Natural killer cell (primary cell): ENCODE results near the gene PLPPR2. TPM values are rescaled to one million over a fixed set of nuclear protein-coding genes. Genes with fewer than 3 reads are reported as not detected.

Experiments
- ATAC-seq, 3 donors: fragments of 150-1000 bp in 2 of 3; fragments of 200-7000 bp in 1 of 3; cut with Tn5 transposase; 1 replicate in 1 of 3; 2 replicates in 2 of 3; pipeline ENCODE4 v1.10.0; 2021; ENCODE audit warnings: mild to moderate bottlenecking in 2 of 3, moderate library complexity in 2 of 3
- DNase-seq, 2 donors: peaks; one replicate each; pipeline versions ENCODE4 v3.0.0 to v3.0.0-alpha.2; 2013 to 2021; ENCODE audit warnings: mixed read lengths in 1 of 2
- H3K27ac ChIP-seq: one replicate; pipeline ENCODE4 v1.5.1; 2013; ENCODE audit warnings: mild to moderate bottlenecking, low read length
- H3K27me3 ChIP-seq: one replicate; pipeline ENCODE4 v1.6.1; 2013; ENCODE audit warnings: low read length; ENCODE audit not compliant: control insufficient read depth, insufficient read depth
- H3K36me3 ChIP-seq: one replicate; pipeline ENCODE4 v1.6.1; 2013; ENCODE audit warnings: low read length; ENCODE audit not compliant: control insufficient read depth, insufficient read depth
- H3K4me1 ChIP-seq: one replicate; pipeline ENCODE4 v1.6.1; 2013; ENCODE audit warnings: low read length; ENCODE audit not compliant: control insufficient read depth, insufficient read depth
- H3K4me3 ChIP-seq: one replicate; pipeline ENCODE4 v1.5.1; 2013; ENCODE audit warnings: low read length
- H3K9me3 ChIP-seq: one replicate; pipeline ENCODE4 v1.6.1; 2013; ENCODE audit warnings: low read length; ENCODE audit not compliant: control insufficient read depth, insufficient read depth
- H3K27ac Mint-ChIP-seq, 2 donors: one replicate each; pipeline ENCODE4 v1.8.0; 2022; ENCODE audit warnings: mild to moderate bottlenecking in 2 of 2, mixed read lengths in 2 of 2, moderate library complexity in 1 of 2
- H3K27me3 Mint-ChIP-seq, 2 donors: one replicate each; pipeline ENCODE4 v1.8.0; 2022; ENCODE audit warnings: low read depth in 2 of 2, mixed read lengths in 2 of 2
- H3K36me3 Mint-ChIP-seq: one replicate; pipeline ENCODE4 v1.8.0; 2022; ENCODE audit warnings: mixed read lengths
- H3K4me1 Mint-ChIP-seq, 2 donors: one replicate each; pipeline ENCODE4 v1.8.0; 2022; ENCODE audit warnings: mixed read lengths in 2 of 2
- H3K4me3 Mint-ChIP-seq: one replicate; pipeline ENCODE4 v1.8.0; 2022; ENCODE audit warnings: mild to moderate bottlenecking, moderate library complexity, mixed read lengths
- H3K9me3 Mint-ChIP-seq, 2 donors: one replicate each; pipeline ENCODE4 v1.8.0; 2022; ENCODE audit warnings: mixed read lengths in 2 of 2
- WGBS: methylation state at CpG from one replicate; pipeline ENCODE4 v1.1.7; 2013; ENCODE audit warnings: missing lambda C conversion rate; ENCODE audit not compliant: insufficient coverage; 5-methylcytosine and 5-hydroxymethylcytosine counted together
- intact Hi-C: fragments of 100-400 bp; cut with micrococcal nuclease; formaldehyde crosslinking; loops from one replicate; pipeline ENCODE4 v1.14.2; 2022
- total RNA-seq, 4 donors: library from RNA; stranded (reverse); fragments of 120-200 nt in 1 of 4; gene quantifications; one replicate each; pipeline versions ENCODE4 v1.2.3 to v1.2.4, GENCODE V29; 2013 to 2022
- TF ChIP-seq, protein P1 (sequence below): fragments of 200-600 bp; IDR thresholded peaks from one replicate; pipeline ENCODE4 v1.8.0; 2022; ENCODE audit warnings: antibody characterized with exemption

PLPPR2 gene
- total RNA-seq, 3 donors from 2014 or later (not counting 1 experiment from before 2014, with no cell fraction given) = 13.3 to 21.1 (median 16.1) TPM

DNA sequence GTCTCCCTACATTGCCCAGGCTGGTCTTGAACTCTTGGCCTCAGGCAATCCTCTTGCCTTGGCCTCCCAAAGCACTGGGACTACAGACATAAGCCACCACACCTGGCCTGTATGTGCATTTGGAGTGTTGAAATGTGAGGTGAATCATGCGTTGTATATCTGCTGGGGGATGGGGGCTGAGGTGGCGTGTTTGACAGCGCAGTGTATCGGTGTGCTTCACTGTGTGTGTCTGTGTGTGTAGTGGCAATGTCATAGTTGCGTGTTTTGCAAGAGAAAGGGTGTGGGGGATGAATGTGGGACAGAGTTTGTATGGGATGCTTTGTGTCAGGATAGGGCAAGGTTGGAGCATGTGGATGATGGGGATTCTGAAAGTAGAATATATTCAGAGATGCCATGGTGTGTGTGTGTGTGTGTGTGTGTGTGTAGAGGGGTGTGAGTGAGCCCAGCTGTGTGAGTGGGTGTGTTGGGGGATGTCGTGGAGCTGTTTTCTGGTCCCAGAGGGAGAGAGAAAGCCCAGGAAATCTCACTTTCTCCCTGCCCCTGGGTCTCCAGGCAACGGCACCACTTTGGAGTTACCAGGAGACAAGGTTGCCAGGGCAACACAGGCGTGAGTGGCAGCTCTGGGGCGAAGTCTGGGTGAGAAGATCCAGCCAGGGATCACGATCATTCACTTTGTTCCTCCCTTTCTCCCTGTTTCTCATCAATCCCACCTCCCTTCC is 18.1 kb downstream of the PLPPR2 start:
- H3K9me3 Mint-ChIP-seq = no peaks in the 10 kb centered on the region
- H3K27me3 Mint-ChIP-seq = no peaks in the 10 kb centered on the region
- WGBS = 60% methylated on average over 10 of the region's 10 CpGs
- no peaks in the 10 kb centered on the region for H3K9me3 ChIP-seq
- no peak for DNase-seq
- TF ChIP-seq, protein P1, sequence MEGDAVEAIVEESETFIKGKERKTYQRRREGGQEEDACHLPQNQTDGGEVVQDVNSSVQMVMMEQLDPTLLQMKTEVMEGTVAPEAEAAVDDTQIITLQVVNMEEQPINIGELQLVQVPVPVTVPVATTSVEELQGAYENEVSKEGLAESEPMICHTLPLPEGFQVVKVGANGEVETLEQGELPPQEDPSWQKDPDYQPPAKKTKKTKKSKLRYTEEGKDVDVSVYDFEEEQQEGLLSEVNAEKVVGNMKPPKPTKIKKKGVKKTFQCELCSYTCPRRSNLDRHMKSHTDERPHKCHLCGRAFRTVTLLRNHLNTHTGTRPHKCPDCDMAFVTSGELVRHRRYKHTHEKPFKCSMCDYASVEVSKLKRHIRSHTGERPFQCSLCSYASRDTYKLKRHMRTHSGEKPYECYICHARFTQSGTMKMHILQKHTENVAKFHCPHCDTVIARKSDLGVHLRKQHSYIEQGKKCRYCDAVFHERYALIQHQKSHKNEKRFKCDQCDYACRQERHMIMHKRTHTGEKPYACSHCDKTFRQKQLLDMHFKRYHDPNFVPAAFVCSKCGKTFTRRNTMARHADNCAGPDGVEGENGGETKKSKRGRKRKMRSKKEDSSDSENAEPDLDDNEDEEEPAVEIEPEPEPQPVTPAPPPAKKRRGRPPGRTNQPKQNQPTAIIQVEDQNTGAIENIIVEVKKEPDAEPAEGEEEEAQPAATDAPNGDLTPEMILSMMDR = no peak
- H3K36me3 Mint-ChIP-seq = no peaks in the 10 kb centered on the region
- ATAC-seq = no peak
- no peaks in the 10 kb centered on the region for H3K27me3 ChIP-seq
- peaks cover 31% of the 10 kb centered on the region for H3K4me1 ChIP-seq
- no peaks in the 10 kb centered on the region for H3K36me3 ChIP-seq
- intact Hi-C loops = loop anchor here (10.0 kb wide), 1 partner anchor 131 kb away; the partner anchor contains the start of gene ZNF653
- H3K4me1 Mint-ChIP-seq = peaks cover 6% of the 10 kb centered on the region in 2 donors
- no peak overlapping the region for H3K27ac ChIP-seq
- H3K4me3 Mint-ChIP-seq = no peak overlapping the region
- H3K27ac Mint-ChIP-seq = no peak overlapping the region
- no peak overlapping the region for H3K4me3 ChIP-seq

DNA sequence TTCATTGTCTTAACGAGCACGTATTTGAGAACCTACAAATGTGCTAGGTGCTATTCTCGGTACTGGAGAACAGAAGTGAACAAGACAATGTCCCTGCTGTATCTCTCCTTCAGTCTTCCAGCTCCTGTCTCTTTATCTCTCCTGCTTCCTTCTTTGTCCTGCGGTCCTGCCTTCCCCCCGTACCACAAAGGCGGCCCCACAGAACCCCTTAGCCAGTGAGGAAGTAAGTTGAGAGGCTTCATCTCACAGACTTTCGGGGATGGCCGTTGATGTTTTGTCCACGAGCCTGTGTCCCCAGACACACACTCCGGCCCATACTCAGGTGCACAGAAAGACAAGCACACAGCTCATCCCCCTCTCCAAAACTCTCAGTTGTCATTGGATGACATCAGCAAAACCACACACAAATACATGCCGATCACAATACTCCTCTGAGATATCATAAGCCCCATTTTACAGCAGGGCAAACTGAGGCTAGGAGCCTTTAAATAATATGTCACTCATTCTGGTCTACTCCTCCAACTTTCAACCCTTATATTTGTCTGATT is 18.7 kb downstream of the PLPPR2 start:
- Mint-ChIP-seq H3K27ac (no peak overlapping the region), H3K4me1 (peaks cover 6% of the 10 kb centered on the region in 2 donors), H3K9me3 (no peaks in the 10 kb centered on the region), H3K4me3 (no peak overlapping the region), H3K27me3 (no peaks in the 10 kb centered on the region), H3K36me3 (no peaks in the 10 kb centered on the region)
- Histone ChIP-seq H3K36me3 (no peaks in the 10 kb centered on the region), H3K27me3 (no peaks in the 10 kb centered on the region), H3K4me1 (peaks cover 31% of the 10 kb centered on the region), H3K4me3 (peak overlapping the region; percentile 84), H3K9me3 (no peaks in the 10 kb centered on the region), H3K27ac (peak overlapping the region; percentile 94)
- intact Hi-C loops = loop anchor here (2.0 to 10.0 kb wide), 3 partner anchors 19 to 131 kb away; partner anchors contain the start of genes ODAD3, PLPPR2, PRKCSH and ZNF653
- WGBS = 9% methylated on average over 11 of the region's 11 CpGs
- TF ChIP-seq, protein P1 = no peak
- DNase-seq (no peak), ATAC-seq (no peak)

DNA sequence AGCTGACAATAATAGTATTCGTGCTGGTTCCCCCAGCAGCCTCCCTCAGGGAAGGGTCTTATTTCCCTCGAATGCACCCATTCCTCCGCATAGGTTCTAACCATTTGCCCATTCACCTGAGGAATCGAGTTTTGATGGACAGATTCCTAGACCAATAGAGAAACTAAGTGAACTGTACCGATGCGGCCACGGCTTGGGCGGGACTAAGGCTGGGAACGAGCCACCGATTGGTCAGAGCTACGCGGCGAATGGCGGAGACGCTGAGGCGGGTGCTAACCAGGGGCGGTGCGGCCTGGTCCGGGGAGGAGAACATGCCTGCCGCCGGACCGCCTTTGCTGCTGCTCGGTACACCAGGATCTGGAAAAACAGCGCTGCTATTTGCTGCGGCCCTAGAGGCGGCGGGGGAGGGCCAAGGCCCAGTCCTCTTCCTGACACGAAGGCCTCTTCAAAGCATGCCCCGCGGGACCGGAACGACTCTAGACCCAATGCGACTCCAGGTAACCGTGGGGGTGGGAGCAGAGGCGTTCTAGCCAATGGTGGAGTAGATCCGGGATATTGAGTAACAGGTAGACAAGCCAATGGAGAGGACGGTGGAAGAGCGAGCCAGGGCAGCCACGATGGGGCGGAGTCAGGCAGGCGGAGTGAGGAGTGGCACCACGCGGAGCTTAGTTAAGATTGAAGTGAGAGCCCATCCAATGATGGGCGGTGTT is 19.4 kb downstream of the PLPPR2 start, which contains the start of gene SWSAP1:
SWSAP1 (plus strand) TSS at position 234 of the 710 bp plus-strand sequence; CDS start at position 249, 15 bp downstream.
- under 1% methylated on average over 44 of the region's 44 CpGs for WGBS
- no peaks in the 10 kb centered on the region for H3K27me3 Mint-ChIP-seq
- Histone ChIP-seq H3K36me3 (no peaks in the 10 kb centered on the region), H3K9me3 (no peaks in the 10 kb centered on the region), H3K4me1 (peaks cover 31% of the 10 kb centered on the region), H3K27me3 (no peaks in the 10 kb centered on the region), H3K4me3 (peak within 1 kb of the TSS; percentile 84), H3K27ac (peak within 1 kb of the TSS; percentile 94)
- no peak within 1 kb of the TSS for H3K27ac Mint-ChIP-seq
- no peaks in the 10 kb centered on the region for H3K9me3 Mint-ChIP-seq
- H3K4me3 Mint-ChIP-seq = no peak within 1 kb of the TSS
- intact Hi-C loops = loop anchor here (1.0 to 10.0 kb wide), 4 partner anchors 20 to 130 kb away; partner anchors contain the start of genes CCDC159, ODAD3, PLPPR2 and PRKCSH
- DNase-seq = peak; percentile 97 to 99
- H3K4me1 Mint-ChIP-seq = peaks cover 6% of the 10 kb centered on the region in 2 donors
- TF ChIP-seq, protein P1 = no peak
- H3K36me3 Mint-ChIP-seq = no peaks in the 10 kb centered on the region
- ATAC-seq = peak; percentile 88 to 97 (median 89)
